Measurements from ENCODE around the gene TMA7.
A peak's percentile ranks its signal among the peaks of the same experiment; 100 is the strongest.
"Not testable (repeated sequence)": the region's sequence is repeated elsewhere in the genome, so short reads cannot be mapped to it uniquely, and the experiment has no call there.

The TMA7 gene

GRCh38 chr3:48470286-48470685 is 30.2 kb downstream of the TMA7 start:
- DNase-seq, result peak; percentile 50

GRCh38 chr3:48472673-48472922 is 32.5 kb downstream of the TMA7 start:
- peak; percentile 86 for DNase-seq

DNA sequence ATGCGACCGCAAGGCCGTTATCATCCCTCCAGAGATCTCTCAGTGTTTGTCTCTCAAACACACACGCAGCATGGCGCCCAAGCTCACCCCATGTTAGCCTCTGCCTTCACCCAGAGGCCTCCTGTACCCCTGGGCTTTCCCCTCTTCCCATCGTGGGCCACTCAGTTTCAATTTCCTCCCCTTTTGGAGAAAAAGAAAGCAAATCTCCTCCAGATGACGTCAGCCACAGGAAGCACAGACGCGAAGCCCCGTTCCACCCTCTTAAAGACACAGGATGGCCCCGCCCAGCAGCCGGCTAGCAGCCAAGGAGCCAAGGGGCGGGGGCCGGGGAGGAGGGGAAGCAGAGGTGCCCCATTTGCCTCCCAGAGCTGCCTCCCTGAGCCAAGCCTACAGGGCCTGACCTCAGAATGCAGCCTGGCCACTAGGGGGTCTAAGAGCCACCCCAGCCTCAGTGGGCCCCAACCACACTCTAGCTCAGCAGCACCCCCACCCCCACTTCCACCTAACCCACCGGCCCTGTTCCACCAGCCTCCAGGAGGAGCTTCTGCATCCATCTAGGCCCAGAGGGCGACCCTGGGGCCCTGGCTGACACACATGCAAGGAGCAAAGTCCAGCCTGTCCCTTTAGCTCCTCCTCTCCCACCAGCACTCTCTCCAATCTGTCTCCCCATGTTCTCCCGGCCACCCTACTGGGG is 33.0 kb downstream of the TMA7 start:
- DNase-seq, result peak; percentile 97

GRCh38 chr3:48473617-48473952 is 33.5 kb downstream of the TMA7 start:
- no peak for DNase-seq

DNA sequence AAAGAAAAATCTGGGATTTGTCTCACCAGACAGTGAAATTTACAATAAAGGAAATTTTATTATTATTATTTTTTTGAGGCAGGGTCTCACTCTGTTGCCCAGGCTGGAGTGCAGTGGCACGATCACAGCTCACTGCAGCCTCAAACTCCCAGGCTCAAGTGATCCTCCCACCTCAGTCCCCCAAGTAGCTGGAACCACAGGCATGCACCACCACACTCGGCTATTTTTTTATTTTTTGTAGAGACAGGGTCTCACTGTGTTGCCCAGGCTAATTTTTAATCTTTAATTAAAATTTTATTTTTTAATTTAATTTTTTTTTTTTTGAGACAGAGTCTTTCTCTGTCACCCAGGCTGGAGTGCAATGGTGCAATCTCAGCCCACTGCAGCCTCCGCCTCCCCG is 34.0 kb downstream of the TMA7 start:
- DNase-seq, result not testable (repeated sequence)

- peak; percentile 76 for DNase-seq
These were observed 34.6 kb downstream of the TMA7 start for GRCh38 chr3:48474619-48475018.

- DNase-seq, result peak; percentile 54
These were observed 35.1 kb downstream of the TMA7 start for GRCh38 chr3:48475188-48475587.

GRCh38 chr3:48476426-48477053 is 36.5 kb downstream of the TMA7 start:
- DNase-seq, result no peak

- DNase-seq, result no peak
These were observed 38.0 kb downstream of the TMA7 start for GRCh38 chr3:48477959-48478520.

DNA sequence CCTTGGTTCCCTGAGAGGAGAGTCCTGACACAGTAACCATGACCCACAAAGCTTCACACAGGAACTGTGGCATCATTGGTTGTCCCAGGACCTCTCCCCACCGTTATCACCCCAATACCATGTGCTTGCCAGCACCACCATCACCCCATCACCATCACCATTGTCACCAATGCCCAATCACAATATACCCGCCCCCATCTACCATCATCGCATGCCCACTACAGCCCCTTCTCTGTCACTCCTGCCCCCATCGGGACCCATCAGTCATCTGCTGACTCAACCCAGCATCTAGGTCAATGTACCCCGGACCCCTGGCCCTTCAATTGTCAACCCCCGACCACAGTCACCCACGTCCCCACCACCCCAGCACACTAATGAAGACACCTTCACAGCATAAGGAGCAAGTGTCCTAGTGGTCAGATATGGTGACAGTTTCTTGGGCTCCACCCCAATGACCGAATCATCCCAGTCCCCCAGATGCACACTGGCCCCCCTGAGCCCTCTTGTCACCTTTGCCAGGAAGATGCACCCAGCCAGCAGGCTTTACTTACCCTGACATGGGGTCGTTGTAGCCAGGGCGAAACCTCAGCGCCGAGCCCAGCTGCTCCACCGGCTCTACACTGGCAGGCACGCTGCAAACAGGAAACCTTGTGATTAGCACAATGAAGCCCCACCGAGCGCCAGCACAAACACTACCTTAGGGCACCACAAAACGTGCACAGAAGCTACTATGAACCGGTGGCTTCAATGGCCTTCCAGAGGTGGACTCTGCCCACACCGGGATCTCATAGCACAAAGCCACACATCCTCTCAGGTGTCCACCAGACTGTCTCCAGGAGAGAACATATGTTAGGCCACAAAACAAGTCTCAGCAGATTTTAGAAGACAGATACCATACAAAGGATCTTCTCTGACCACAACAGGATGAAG is 38.8 kb downstream of the TMA7 start:
- no peak for DNase-seq

- not testable (repeated sequence) for DNase-seq
These were observed 40.8 kb downstream of the TMA7 start for GRCh38 chr3:48480891-48481290.

DNA sequence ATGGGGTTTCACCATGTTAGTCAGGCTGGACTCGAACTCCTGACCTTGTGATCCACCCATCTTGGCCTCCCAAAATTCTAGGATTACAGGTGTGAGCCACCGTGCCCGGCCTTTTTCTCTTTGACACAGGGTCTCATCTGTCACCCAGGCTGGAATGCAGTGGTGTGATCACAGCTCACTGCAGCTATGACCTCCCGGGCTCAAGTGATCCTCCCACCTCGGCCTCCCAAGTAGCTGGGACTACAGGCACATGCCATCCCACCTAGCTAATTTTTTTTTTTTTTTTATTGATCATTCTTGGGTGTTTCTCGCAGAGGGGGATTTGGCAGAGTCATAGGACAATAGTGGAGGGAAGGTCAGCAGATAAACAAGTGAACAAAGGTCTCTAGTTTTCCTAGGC is 42.8 kb downstream of the TMA7 start:
- DNase-seq, result not testable (repeated sequence)

- no peak for DNase-seq
These were observed 46.9 kb downstream of the TMA7 start for GRCh38 chr3:48486952-48487351.

- no peak for DNase-seq
These were observed 52.6 kb downstream of the TMA7 start for GRCh38 chr3:48492461-48493202.

- DNase-seq, result no peak
These were observed 53.1 kb downstream of the TMA7 start for GRCh38 chr3:48493203-48493501.
